Colonic mucosa (tissue), 4 donors: ENCODE measurements around the gene FRY. TPM values are rescaled to one million over a fixed set of nuclear protein-coding genes. Genes with fewer than 3 reads are reported as not detected.

ENCODE experiments used
- DNase-seq: peaks from one replicate; pipeline ENCODE4 v3.0.0-alpha.2; 2020
- H3K27ac ChIP-seq: fragments of 200-600 bp; one replicate; pipeline ENCODE4 v1.8.0; 2021
- H3K27me3 ChIP-seq: fragments of 200-600 bp; one replicate; pipeline ENCODE4 v1.8.0; 2021
- H3K36me3 ChIP-seq: fragments of 200-600 bp; one replicate; pipeline ENCODE4 v1.8.0; 2021
- H3K4me1 ChIP-seq: fragments of 200-600 bp; one replicate; pipeline ENCODE4 v1.8.0; 2021; ENCODE audit warnings: mild to moderate bottlenecking
- H3K4me3 ChIP-seq: fragments of 200-600 bp; one replicate; pipeline ENCODE4 v1.8.0; 2021
- H3K9ac ChIP-seq, 2 donors: one replicate each; pipeline ENCODE4 v1.7.0; 2013; ENCODE audit warnings: control low read depth in 2 of 2, low read depth in 2 of 2, low read length in 2 of 2
- H3K9me3 ChIP-seq: fragments of 200-600 bp; one replicate; pipeline ENCODE4 v1.8.0; 2021
- intact Hi-C: fragments of 100-400 bp; cut with DNase I; formaldehyde crosslinking; loops from one replicate; pipeline ENCODE4 v1.14.1; 2022
- total RNA-seq, 2 donors: library from RNA; stranded (reverse); fragmentation: NEBNext Ultra II Directional in 1 of 2; extraction: Animal tissue kit (Norgen Biotek cat#: 25700) in 1 of 2; gene quantifications; one replicate each; pipeline ENCODE4 v1.2.1, GENCODE V29; 2021
- TF ChIP-seq, protein P1 (sequence below): fragments of 200-600 bp; IDR thresholded peaks from one replicate; pipeline ENCODE4 v1.8.0; 2022; ENCODE audit warnings: antibody characterized with exemption, mild to moderate bottlenecking
- donor health status: healthy.
- donor health status: DM: no; HTN: no; CAD: no.
- donor health status: DM: no; HTN: no; CAD: no.

FRY gene
- total RNA-seq, 2 donors from 2014 or later = 7.0 to 19.9 TPM

DNA sequence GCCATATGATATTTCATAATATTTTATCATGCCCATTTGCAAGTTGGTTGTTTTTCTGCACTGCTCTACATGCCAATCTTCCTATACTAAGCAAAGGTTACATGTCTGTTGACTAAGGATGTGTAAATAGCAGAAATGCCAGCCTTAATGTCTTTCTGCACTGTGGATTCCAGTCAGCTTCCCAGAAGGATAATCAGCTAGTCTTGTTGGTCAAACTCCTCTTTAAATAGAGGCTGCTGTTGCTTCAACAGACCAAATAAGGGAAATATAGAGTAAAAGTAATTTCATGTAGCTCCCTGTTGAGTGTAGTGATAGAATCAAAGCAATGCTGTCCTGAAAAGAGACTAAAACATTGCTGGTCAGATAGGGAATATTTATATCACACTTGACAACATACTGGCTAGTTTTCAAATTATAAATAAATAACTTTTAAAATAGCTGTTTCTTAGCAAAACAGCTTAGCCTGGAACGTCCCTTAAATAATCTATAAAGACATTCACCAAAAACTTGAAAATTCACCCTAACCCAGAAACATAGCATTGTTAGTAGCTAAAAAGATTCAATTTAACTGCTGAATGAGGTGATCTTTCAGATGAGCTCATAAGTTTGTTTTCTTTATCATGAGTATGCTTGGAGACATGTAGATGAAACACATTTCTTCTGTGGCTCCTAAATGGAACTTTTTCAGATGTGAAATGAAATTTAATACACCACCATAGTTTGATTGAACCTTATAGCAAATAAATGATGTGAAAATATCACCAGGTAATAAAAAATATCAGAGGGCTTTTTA, 56.6 kb downstream of the FRY start:
- Histone ChIP-seq H3K9me3 (no peaks in the 10 kb centered on the region), H3K27me3 (no peaks in the 10 kb centered on the region), H3K9ac (no peak overlapping the region), H3K4me3 (no peak overlapping the region), H3K4me1 (no peaks in the 10 kb centered on the region), H3K36me3 (no peaks in the 10 kb centered on the region), H3K27ac (no peak overlapping the region)
- intact Hi-C loops = no loop called here
- DNase-seq = no peak
- TF ChIP-seq, protein P1, sequence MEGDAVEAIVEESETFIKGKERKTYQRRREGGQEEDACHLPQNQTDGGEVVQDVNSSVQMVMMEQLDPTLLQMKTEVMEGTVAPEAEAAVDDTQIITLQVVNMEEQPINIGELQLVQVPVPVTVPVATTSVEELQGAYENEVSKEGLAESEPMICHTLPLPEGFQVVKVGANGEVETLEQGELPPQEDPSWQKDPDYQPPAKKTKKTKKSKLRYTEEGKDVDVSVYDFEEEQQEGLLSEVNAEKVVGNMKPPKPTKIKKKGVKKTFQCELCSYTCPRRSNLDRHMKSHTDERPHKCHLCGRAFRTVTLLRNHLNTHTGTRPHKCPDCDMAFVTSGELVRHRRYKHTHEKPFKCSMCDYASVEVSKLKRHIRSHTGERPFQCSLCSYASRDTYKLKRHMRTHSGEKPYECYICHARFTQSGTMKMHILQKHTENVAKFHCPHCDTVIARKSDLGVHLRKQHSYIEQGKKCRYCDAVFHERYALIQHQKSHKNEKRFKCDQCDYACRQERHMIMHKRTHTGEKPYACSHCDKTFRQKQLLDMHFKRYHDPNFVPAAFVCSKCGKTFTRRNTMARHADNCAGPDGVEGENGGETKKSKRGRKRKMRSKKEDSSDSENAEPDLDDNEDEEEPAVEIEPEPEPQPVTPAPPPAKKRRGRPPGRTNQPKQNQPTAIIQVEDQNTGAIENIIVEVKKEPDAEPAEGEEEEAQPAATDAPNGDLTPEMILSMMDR = no peak

DNA sequence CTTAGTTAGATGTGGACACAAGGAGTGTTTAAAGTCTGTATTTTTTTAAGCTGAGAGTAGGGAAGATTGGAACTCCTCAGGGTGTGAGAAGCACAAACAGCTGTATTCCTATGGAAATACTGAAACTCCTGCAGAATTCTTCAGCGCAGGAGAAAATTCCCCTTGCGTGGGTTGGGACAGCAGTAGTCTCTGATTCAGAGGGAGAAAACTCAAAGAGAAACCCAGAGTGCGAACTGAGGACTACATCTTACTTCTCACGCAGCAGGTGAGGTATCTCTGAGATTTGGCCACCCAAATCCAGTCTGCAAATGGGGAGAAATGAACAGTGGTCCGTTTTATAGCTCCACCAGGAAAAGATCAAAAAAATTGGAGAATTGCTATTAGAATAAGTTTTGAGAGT, 60.9 kb downstream of the FRY start:
- no peaks in the 10 kb centered on the region for H3K36me3 ChIP-seq
- TF ChIP-seq, protein P1 = no peak
- H3K9ac ChIP-seq = no peak overlapping the region
- H3K9me3 ChIP-seq = no peaks in the 10 kb centered on the region
- intact Hi-C loops = no loop called here
- no peaks in the 10 kb centered on the region for H3K4me1 ChIP-seq
- DNase-seq = no peak
- no peaks in the 10 kb centered on the region for H3K27me3 ChIP-seq
- H3K4me3 ChIP-seq = no peak overlapping the region
- no peak overlapping the region for H3K27ac ChIP-seq

DNA sequence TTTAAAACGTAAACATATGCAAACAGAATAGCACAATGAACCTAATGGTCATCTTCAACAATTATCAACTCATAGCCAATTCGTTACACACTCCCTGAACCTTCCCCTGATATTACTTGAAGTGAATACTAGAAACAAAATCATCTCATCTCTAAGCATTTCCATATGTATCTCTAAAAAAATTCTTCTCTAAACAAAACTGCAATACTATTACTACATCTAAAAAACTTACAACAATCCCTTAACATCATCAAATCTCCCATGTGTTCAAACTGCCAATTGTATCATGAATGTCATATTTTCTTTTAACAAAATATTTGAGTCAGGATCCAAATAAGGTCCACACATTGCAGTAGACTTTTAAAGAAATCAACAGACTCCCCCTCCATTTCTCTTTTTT, 61.4 kb downstream of the FRY start:
- H3K4me3 ChIP-seq = no peak overlapping the region
- no peak for DNase-seq
- H3K9ac ChIP-seq = no peak overlapping the region
- H3K36me3 ChIP-seq = no peaks in the 10 kb centered on the region
- H3K4me1 ChIP-seq = no peaks in the 10 kb centered on the region
- H3K9me3 ChIP-seq = no peaks in the 10 kb centered on the region
- H3K27ac ChIP-seq = no peak overlapping the region
- intact Hi-C loops = no loop called here
- TF ChIP-seq, protein P1 = no peak
- no peaks in the 10 kb centered on the region for H3K27me3 ChIP-seq

DNA sequence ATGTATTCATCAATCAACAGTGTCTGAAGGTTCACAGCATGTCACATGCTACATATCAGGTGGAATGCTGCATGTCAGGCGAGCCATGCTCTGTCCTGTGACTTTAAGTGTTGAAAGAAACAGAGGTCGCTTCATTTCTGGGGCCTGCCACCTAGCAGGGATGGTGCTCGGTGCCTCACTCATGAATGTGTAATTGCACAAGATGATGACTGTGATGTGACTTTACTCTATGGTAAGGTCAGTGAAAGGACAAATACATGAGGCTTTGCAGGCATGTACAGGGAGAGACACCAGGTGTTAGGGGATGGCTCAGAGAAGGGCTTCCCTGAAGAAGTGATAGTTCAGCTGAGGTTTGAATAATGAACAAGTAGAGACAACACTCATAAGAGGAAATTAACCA, 66.7 kb downstream of the FRY start:
- Histone ChIP-seq H3K36me3 (no peaks in the 10 kb centered on the region), H3K9ac (no peak overlapping the region), H3K27me3 (no peaks in the 10 kb centered on the region), H3K4me1 (no peaks in the 10 kb centered on the region), H3K27ac (no peak overlapping the region), H3K4me3 (no peak overlapping the region), H3K9me3 (no peaks in the 10 kb centered on the region)
- no peak for DNase-seq
- TF ChIP-seq, protein P1 = no peak
- intact Hi-C loops = no loop called here

DNA sequence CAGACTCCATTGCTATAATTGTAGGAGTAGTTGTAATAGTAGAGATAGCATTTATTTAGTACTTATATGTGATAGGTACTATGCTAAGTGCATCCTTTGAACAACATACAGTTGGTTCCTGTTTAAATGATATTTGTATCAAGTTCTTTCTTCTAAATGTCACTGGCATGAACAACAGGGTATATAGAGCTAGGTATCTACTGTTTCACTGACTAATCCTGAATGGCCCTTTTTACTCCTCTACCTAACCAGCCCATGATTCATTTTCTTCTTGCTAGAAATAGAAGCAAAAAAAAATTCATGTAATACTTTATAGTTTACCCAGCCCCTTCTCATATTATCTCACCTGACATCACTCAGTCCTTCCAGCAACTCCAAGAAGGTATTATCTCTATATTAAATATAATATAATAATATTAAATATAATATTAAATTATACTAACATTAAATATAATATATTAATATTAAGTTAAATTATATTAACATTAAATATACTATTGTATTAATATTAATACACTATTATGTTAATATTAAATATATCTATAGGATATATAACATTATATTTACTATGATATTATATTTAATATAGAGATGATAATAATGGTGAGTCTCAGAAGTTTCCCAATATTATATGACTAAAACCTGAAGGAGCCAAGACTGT, 74.2 kb downstream of the FRY start:
- H3K27ac ChIP-seq = no peak overlapping the region
- H3K9ac ChIP-seq = no peak overlapping the region
- H3K9me3 ChIP-seq = no peaks in the 10 kb centered on the region
- intact Hi-C loops = no loop called here
- H3K27me3 ChIP-seq = no peaks in the 10 kb centered on the region
- no peak overlapping the region for H3K4me3 ChIP-seq
- H3K36me3 ChIP-seq = no peaks in the 10 kb centered on the region
- DNase-seq = no peak
- TF ChIP-seq, protein P1 = no peak
- no peaks in the 10 kb centered on the region for H3K4me1 ChIP-seq
